ENCODE data around the gene SHISAL2A. TPM values are rescaled to one million over a fixed set of nuclear protein-coding genes. Genes with fewer than 3 reads are reported as not detected.
A peak's percentile ranks its signal among the peaks of the same experiment; 100 is the strongest.

Gene SHISAL2A
- polyA plus RNA-seq, 3 donors = 0.03 to 0.28 TPM; not detected in 1

DNA sequence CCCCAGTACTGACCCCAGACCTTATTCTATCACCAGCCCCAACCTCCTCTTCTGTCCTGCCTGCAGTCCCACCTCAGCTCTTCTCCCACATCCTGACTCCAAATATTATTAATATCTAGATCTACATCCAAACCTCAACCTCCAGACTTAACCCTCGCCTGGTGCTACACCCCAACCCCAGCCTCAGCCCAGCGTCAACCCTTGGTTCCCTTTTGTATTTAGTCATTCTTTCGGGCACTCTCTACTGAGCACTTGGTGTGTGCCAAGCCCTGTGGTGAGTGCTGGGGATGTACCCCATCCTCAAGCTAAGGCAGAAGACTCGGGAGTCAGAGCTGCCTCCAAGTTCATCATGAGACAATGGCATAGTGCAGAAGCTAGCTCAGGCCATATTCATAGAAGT is 1.1 kb downstream of the SHISAL2A start:
- TF ChIP-seq, protein P1, sequence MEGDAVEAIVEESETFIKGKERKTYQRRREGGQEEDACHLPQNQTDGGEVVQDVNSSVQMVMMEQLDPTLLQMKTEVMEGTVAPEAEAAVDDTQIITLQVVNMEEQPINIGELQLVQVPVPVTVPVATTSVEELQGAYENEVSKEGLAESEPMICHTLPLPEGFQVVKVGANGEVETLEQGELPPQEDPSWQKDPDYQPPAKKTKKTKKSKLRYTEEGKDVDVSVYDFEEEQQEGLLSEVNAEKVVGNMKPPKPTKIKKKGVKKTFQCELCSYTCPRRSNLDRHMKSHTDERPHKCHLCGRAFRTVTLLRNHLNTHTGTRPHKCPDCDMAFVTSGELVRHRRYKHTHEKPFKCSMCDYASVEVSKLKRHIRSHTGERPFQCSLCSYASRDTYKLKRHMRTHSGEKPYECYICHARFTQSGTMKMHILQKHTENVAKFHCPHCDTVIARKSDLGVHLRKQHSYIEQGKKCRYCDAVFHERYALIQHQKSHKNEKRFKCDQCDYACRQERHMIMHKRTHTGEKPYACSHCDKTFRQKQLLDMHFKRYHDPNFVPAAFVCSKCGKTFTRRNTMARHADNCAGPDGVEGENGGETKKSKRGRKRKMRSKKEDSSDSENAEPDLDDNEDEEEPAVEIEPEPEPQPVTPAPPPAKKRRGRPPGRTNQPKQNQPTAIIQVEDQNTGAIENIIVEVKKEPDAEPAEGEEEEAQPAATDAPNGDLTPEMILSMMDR (IDR thresholded peaks at IDR 0.05) = no peak
- Mint-ChIP-seq H3K36me3 (peaks cover 0 to 16% of the 10 kb centered on the region in 2 donors), H3K9me3 (peaks cover 0 to 6% (median 3%) of the 10 kb centered on the region in 7 donors), H3K4me3 (peak overlapping the region; percentile 75 to 83), H3K4me1 (peaks cover 62% of the 10 kb centered on the region), H3K27ac (peak overlapping the region in 5 of 7 donors; percentile 18 to 81 (median 65)), H3K27me3 (ENCODE audit: low read depth in 3 of 3) (peaks cover 29 to 31% (median 29%) of the 10 kb centered on the region in 3 donors)
- no peak overlapping the region for H3K9ac ChIP-seq (ENCODE audit: insufficient read depth, low read length, poor library complexity, severe bottlenecking)
- peaks cover 15 to 21% of the 10 kb centered on the region in 2 donors for H3K27me3 ChIP-seq (ENCODE audit: control insufficient read depth in 2 of 2, insufficient read depth in 2 of 2, low read length in 2 of 2)
- H3K27ac ChIP-seq (ENCODE audit: low read depth in 1 of 2, low read length in 2 of 2) = no peak overlapping the region
- H3K9me3 ChIP-seq (replicated peaks in 1 of 2; ENCODE audit: control insufficient read depth in 1 of 2, insufficient read depth in 1 of 2, low read length in 2 of 2) = no peaks in the 10 kb centered on the region
- intact Hi-C loops (cut with micrococcal nuclease) = loop anchor here (10.0 kb wide), 1 partner anchor 79 kb away; the partner anchor contains the start of gene TUT4 (in 2 of the 2)
- WGBS (ENCODE audit: insufficient coverage) = 100% methylated on average over 1 of the region's 4 CpGs
- no peaks in the 10 kb centered on the region for H3K36me3 ChIP-seq (replicated peaks in 1 of 2; ENCODE audit: control insufficient read depth in 1 of 2, insufficient read depth in 2 of 2, low read length in 2 of 2)
- no peaks in the 10 kb centered on the region for H3K79me2 ChIP-seq (ENCODE audit: insufficient read depth, low read length)
- H3K4me2 ChIP-seq (replicated peaks; ENCODE audit: extremely low read depth, low read length, poor library complexity, severe bottlenecking) = no peak overlapping the region
- DNase-seq = peak in 1 of 3 donors; percentile 46
- H3K4me1 ChIP-seq (ENCODE audit: control insufficient read depth in 1 of 2, insufficient read depth in 2 of 2, low read length in 2 of 2) = peaks cover 42 to 57% of the 10 kb centered on the region in 2 donors
- H2AFZ ChIP-seq (ENCODE audit: insufficient read depth, low read depth, low read length, poor library complexity, severe bottlenecking) = no peak overlapping the region
- H3K4me3 ChIP-seq (replicated peaks in 1 of 3; ENCODE audit: low read depth in 2 of 3, low read length in 3 of 3) = no peak overlapping the region
- H4K20me1 ChIP-seq (ENCODE audit: insufficient read depth, low read length) = no peaks in the 10 kb centered on the region

DNA sequence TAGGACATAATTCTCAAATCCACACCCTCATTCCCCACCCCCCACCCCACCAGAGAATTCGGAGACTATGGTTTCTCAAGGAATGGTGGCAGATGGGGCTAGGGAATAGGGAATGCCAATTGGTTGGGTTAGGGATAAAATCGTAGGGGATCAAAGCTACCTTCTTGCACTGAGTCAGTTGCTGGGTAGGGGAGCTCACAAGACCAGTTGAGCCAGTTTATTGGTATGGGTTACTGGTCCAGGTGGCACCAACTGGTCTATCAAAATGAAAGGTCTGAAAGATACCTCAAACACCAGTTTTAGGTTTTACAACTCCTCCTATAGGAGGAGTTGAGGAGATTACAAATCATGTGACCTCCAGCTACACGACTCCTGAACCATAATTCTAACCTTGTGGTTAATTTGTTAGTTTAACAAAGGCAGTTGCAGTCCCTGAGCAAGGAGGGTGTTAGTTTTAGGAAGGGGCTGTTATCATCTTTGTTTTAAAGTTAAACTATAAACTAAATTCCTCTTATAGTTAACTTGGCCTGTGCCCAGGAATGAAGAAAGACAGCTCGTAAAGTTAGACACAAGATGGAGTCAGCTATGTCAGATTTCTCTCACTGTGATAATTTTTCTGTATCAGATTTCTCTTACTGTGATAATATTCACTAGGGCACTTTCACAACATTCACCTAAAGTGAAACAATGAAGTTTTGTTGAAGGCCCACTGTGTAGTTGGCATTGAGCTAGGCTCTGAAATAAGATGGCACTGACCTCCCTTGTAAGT is 2.5 kb downstream of the SHISAL2A start:
- Histone ChIP-seq H3K79me2 (ENCODE audit: insufficient read depth, low read length) (no peaks in the 10 kb centered on the region), H3K9me3 (replicated peaks in 1 of 2; ENCODE audit: control insufficient read depth in 1 of 2, insufficient read depth in 1 of 2, low read length in 2 of 2) (no peaks in the 10 kb centered on the region), H3K27ac (ENCODE audit: low read depth in 1 of 2, low read length in 2 of 2) (no peak overlapping the region), H3K9ac (ENCODE audit: insufficient read depth, low read length, poor library complexity, severe bottlenecking) (no peak overlapping the region), H3K27me3 (ENCODE audit: control insufficient read depth in 2 of 2, insufficient read depth in 2 of 2, low read length in 2 of 2) (peaks cover 15 to 21% of the 10 kb centered on the region in 2 donors), H2AFZ (ENCODE audit: insufficient read depth, low read depth, low read length, poor library complexity, severe bottlenecking) (no peak overlapping the region), H3K36me3 (replicated peaks in 1 of 2; ENCODE audit: control insufficient read depth in 1 of 2, insufficient read depth in 2 of 2, low read length in 2 of 2) (no peaks in the 10 kb centered on the region), H3K4me2 (replicated peaks; ENCODE audit: extremely low read depth, low read length, poor library complexity, severe bottlenecking) (no peak overlapping the region), H3K4me1 (ENCODE audit: control insufficient read depth in 1 of 2, insufficient read depth in 2 of 2, low read length in 2 of 2) (peaks cover 42 to 57% of the 10 kb centered on the region in 2 donors), H4K20me1 (ENCODE audit: insufficient read depth, low read length) (no peaks in the 10 kb centered on the region), H3K4me3 (replicated peaks in 1 of 3; ENCODE audit: low read depth in 2 of 3, low read length in 3 of 3) (no peak overlapping the region)
- Mint-ChIP-seq H3K4me3 (no peak overlapping the region), H3K36me3 (peaks cover 0 to 16% of the 10 kb centered on the region in 2 donors), H3K27ac (peak overlapping the region in 4 of 7 donors; percentile 8 to 40 (median 34)), H3K4me1 (peaks cover 59% of the 10 kb centered on the region), H3K27me3 (ENCODE audit: low read depth in 3 of 3) (peaks cover 28 to 29% (median 29%) of the 10 kb centered on the region in 3 donors), H3K9me3 (peaks cover 0 to 6% (median 3%) of the 10 kb centered on the region in 7 donors)
- intact Hi-C loops (cut with micrococcal nuclease) = loop anchor here (10.0 kb wide), 1 partner anchor 81 kb away; the partner anchor contains the start of gene TUT4 (in 2 of the 2)
- 100% methylated on average over 1 of the region's 4 CpGs for WGBS (ENCODE audit: insufficient coverage)
- TF ChIP-seq, protein P1 (IDR thresholded peaks at IDR 0.05) = no peak
- no peak for DNase-seq

Measured in CD14-positive monocyte (primary cell).